ENCODE measurements around the gene PERCC1. TPM values are rescaled to one million over a fixed set of nuclear protein-coding genes. Genes with fewer than 3 reads are reported as not detected.

PERCC1 gene
- total RNA-seq, 4 donors from 2014 or later, result 1.2 TPM; not detected in 3

DNA sequence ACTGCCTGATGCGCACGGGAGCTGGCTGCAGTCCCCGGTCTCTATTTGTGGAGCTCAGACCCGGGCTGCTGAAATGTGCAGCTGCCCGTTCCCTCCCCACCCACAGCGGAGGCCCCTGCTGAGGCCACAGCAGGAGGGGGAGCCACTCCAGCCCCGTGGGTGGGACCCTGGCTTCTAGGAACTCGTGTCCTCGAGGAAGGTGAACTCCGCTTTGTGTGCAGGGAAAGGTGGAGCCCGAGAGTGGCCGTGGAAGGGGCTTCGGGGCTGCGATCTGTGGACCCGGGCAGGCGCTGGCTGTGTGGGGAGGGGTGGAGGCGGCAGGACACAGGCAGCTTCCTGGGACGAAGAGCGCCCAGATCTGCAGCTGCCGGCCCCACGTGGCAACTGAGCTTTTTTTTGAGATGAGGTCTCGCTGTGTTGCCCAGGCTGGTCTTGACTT lies 10.5 kb downstream of the PERCC1 start:
- in situ Hi-C loops (cut with MboI; ENCODE audit: low pct_ligation_motif_present in 1 of 4, low pct_unique_long_range_greater_than_20kb in 1 of 4, low sequenced_read_pairs in 3 of 4), result no loop called here
- Histone ChIP-seq H3K36me3 (peaks cover 0 to 3% (median 0%) of the 10 kb centered on the region in 4 donors), H3K27ac (no peak overlapping the region), H3K4me1 (no peaks in the 10 kb centered on the region), H3K9me3 (no peaks in the 10 kb centered on the region), H3K27me3 (no peaks in the 10 kb centered on the region), H3K4me3 (no peak overlapping the region)
- DNase-seq, result no peak
- TF ChIP-seq POLR2AphosphoS5 (IDR thresholded peaks at IDR 0.05), result no peak
- no peak for TF ChIP-seq EP300 (IDR thresholded peaks at IDR 0.05; ENCODE audit: low read depth)
- TF ChIP-seq, protein P1, sequence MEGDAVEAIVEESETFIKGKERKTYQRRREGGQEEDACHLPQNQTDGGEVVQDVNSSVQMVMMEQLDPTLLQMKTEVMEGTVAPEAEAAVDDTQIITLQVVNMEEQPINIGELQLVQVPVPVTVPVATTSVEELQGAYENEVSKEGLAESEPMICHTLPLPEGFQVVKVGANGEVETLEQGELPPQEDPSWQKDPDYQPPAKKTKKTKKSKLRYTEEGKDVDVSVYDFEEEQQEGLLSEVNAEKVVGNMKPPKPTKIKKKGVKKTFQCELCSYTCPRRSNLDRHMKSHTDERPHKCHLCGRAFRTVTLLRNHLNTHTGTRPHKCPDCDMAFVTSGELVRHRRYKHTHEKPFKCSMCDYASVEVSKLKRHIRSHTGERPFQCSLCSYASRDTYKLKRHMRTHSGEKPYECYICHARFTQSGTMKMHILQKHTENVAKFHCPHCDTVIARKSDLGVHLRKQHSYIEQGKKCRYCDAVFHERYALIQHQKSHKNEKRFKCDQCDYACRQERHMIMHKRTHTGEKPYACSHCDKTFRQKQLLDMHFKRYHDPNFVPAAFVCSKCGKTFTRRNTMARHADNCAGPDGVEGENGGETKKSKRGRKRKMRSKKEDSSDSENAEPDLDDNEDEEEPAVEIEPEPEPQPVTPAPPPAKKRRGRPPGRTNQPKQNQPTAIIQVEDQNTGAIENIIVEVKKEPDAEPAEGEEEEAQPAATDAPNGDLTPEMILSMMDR (IDR thresholded peaks at IDR 0.05), result no peak
- no peak for TF ChIP-seq POLR2A (IDR thresholded peaks at IDR 0.05)
- intact Hi-C loops (cut with DNase I; ENCODE audit: low total_unique reads), result no loop called here
- WGBS, 2 donors (ENCODE audit: low coverage in 1 of 2), result 84 to 100% methylated on average over 1 to 22 of the region's 22 CpGs

DNA sequence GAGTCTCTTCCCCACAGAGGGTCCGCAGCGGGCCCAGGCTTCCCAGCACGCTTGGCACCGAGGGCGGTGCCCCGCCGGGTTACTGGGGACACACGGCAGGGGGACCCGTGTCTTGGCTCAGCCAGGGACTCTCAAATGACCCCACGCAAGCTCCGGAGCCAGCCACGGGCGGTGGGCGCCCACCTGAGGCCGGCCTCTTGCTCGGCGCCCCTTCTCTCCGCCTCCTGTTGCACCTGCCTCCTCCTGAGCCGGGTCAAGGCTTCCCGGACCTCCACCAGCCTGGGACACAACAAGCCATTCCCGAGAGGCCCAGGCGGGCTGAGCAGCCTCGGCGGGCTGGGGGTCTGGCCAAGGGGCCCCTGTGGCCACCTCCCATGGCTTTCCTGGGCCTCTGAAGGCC lies 11.8 kb downstream of the PERCC1 start:
- no peak overlapping the region for H3K4me3 ChIP-seq
- no peak for DNase-seq
- H3K4me1 ChIP-seq, result no peaks in the 10 kb centered on the region
- TF ChIP-seq, protein P1 (IDR thresholded peaks at IDR 0.05), result no peak
- TF ChIP-seq POLR2AphosphoS5 (IDR thresholded peaks at IDR 0.05), result no peak
- TF ChIP-seq EP300 (IDR thresholded peaks at IDR 0.05; ENCODE audit: low read depth), result no peak
- TF ChIP-seq POLR2A (IDR thresholded peaks at IDR 0.05), result no peak
- peaks cover 0 to 6% (median 3%) of the 10 kb centered on the region in 4 donors for H3K36me3 ChIP-seq
- WGBS, 2 donors (ENCODE audit: low coverage in 1 of 2), result 85% methylated on average over 21 of the region's 24 CpGs; no CpG with 5 or more reads in 1 of the 2 donors
- H3K9me3 ChIP-seq, result no peaks in the 10 kb centered on the region
- in situ Hi-C loops (cut with MboI; ENCODE audit: low pct_ligation_motif_present in 1 of 4, low pct_unique_long_range_greater_than_20kb in 1 of 4, low sequenced_read_pairs in 3 of 4) (no loop called here), intact Hi-C loops (cut with DNase I; ENCODE audit: low total_unique reads) (no loop called here)
- H3K27me3 ChIP-seq, result no peaks in the 10 kb centered on the region
- H3K27ac ChIP-seq, result no peak overlapping the region

DNA sequence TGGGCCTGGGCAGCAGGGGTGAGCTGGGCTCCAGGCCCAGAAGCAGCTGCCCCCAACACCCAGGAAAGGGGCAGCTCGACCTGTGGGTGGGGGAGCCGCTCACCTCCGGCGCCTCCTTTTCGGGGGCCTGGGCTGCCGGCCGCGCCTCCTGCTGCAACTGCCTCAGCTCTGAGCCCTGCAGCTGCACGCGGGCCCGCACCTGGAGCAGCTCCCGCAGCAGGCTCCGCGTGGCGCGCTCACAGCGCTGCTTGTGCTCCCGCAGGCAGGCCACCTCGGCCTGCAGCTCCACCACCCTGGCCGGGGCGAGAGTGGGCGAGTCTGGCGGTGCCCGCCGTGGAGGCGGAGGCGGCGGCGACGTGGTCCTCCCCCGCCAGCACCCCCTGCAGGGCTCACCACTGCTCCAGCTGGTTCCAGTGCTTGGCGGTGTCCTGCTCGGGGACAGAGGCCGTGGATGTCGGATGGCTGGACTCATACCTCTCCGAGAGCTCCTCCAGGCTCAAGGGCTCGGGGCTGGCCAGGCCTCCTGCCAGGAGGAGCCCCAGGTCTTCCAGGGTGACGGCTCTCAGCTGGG lies 12.6 kb downstream of the PERCC1 start:
- in situ Hi-C loops (cut with MboI; ENCODE audit: low pct_ligation_motif_present in 1 of 4, low pct_unique_long_range_greater_than_20kb in 1 of 4, low sequenced_read_pairs in 3 of 4), result no loop called here
- no peak for TF ChIP-seq EP300 (IDR thresholded peaks at IDR 0.05; ENCODE audit: low read depth)
- TF ChIP-seq, protein P1 (IDR thresholded peaks at IDR 0.05), result no peak
- no peak for TF ChIP-seq POLR2AphosphoS5 (IDR thresholded peaks at IDR 0.05)
- no peak for TF ChIP-seq POLR2A (IDR thresholded peaks at IDR 0.05)
- WGBS, 2 donors (ENCODE audit: low coverage in 1 of 2), result 80% methylated on average over 29 of the region's 38 CpGs; no CpG with 5 or more reads in 1 of the 2 donors
- intact Hi-C loops (cut with DNase I; ENCODE audit: low total_unique reads), result no loop called here
- no peaks in the 10 kb centered on the region for H3K4me1 ChIP-seq
- H3K36me3 ChIP-seq, result peaks cover 0 to 10% (median 3%) of the 10 kb centered on the region in 4 donors
- H3K27ac ChIP-seq, result no peak overlapping the region
- H3K27me3 ChIP-seq, result no peaks in the 10 kb centered on the region
- no peak overlapping the region for H3K4me3 ChIP-seq
- no peak for DNase-seq
- H3K9me3 ChIP-seq, result no peaks in the 10 kb centered on the region

DNA sequence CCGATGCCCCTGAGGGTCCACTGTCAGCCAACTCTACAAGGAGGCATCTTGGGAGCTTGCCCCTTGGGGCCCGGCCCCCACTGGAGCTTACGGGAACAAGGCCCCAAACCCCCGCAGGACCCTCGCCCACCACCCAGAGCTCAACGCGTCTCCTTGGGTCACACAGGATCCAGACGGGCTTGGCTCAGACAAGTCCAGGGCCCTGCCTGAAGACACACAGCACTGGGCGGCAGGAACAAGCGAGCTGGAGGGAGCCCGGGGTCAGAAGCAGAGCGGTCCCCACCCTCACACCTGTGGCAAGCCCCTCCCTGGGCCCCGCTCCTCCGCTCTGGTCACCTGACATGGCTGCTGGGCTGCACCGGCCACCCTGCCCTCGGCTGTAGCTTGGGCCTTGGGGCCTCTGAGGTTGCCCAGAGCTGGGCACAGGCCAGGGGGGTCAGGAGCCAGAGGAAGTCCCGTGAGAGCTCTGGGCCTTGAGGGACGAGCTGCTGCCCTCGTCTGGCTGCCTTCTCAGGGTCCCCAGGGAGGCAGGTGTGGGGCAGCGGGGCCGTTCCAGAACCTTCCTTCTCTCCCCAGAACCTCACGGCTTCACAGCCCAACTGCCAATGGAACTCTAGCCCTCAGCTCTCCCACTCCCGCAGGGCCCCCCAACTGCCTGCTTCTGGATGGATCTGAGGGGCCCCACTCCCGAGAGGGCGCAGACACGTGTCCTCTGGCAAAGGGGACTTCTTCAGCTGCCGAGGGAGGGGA lies 13.3 kb downstream of the PERCC1 start, which contains the start of gene CCDC154:
Gene CCDC154, minus strand, starts transcription at position 577 of the 750 bp plus-strand sequence. Its CDS starts 234 bp downstream, at position 343.
- Histone ChIP-seq H3K27me3 (no peaks in the 10 kb centered on the region), H3K36me3 (peaks cover 0 to 11% (median 3%) of the 10 kb centered on the region in 4 donors), H3K27ac (no peak within 1 kb of the TSS), H3K9me3 (no peaks in the 10 kb centered on the region), H3K4me1 (no peaks in the 10 kb centered on the region), H3K4me3 (no peak within 1 kb of the TSS)
- WGBS, 2 donors (ENCODE audit: low coverage in 1 of 2), result 79% methylated on average over 26 of the region's 27 CpGs; no CpG with 5 or more reads in 1 of the 2 donors
- intact Hi-C loops (cut with DNase I; ENCODE audit: low total_unique reads) (no loop called here), in situ Hi-C loops (cut with MboI; ENCODE audit: low pct_ligation_motif_present in 1 of 4, low pct_unique_long_range_greater_than_20kb in 1 of 4, low sequenced_read_pairs in 3 of 4) (no loop called here)
- no peak for DNase-seq
- TF ChIP-seq, protein P1 (IDR thresholded peaks at IDR 0.05), result no peak
- TF ChIP-seq EP300 (IDR thresholded peaks at IDR 0.05; ENCODE audit: low read depth) (no peak), POLR2A (IDR thresholded peaks at IDR 0.05) (no peak), POLR2AphosphoS5 (IDR thresholded peaks at IDR 0.05) (no peak)
